WTC11 (cell line): ENCODE results near the gene PPP1R3F. TPM values are rescaled to one million over a fixed set of nuclear protein-coding genes. Genes with fewer than 3 reads are reported as not detected.

Source experiments
- ATAC-seq: fragments of 200-7000 bp; cut with Tn5 transposase; 2 replicates; pipeline ENCODE4 v1.10.0; 2021; ENCODE audit warnings: mild to moderate bottlenecking, moderate library complexity
- CTCF ChIA-PET: fragments of 300-600 bp; sonication (Branson Sonifier 250); formaldehyde crosslinking; loops from one replicate; lab custom pipeline; 2021; ENCODE audit warnings: antibody characterized with exemption; lab: Charles Lee
- POLR2A ChIA-PET: fragments of 350-600 bp; sonication (Branson Sonifier 250); formaldehyde crosslinking; loops from one replicate; lab custom pipeline; 2021; ENCODE audit warnings: antibody characterized with exemption; lab: Charles Lee
- DNase-seq: peaks from one replicate; pipeline ENCODE4 v3.0.0; 2021; ENCODE audit warnings: low spot score
- H3K27ac Mint-ChIP-seq: 2 replicates; pipeline ENCODE4 v1.8.0; 2021; ENCODE audit warnings: mixed read lengths
- H3K27me3 Mint-ChIP-seq: 2 replicates; pipeline ENCODE4 v1.8.0; 2021; ENCODE audit warnings: low read depth, mild to moderate bottlenecking, moderate library complexity, mixed read lengths
- H3K36me3 Mint-ChIP-seq: 2 replicates; pipeline ENCODE4 v1.8.0; 2021; ENCODE audit warnings: mixed read lengths
- H3K4me1 Mint-ChIP-seq: 2 replicates; pipeline ENCODE4 v1.8.0; 2022; ENCODE audit warnings: mixed read lengths
- H3K4me3 Mint-ChIP-seq: 2 replicates; pipeline ENCODE4 v1.8.0; 2021; ENCODE audit warnings: mild to moderate bottlenecking, moderate library complexity, mixed read lengths
- H3K9me3 Mint-ChIP-seq: 2 replicates; pipeline ENCODE4 v1.8.0; 2021; ENCODE audit warnings: mixed read lengths
- FOXJ3 ChIP-seq: sonication (generic); formaldehyde crosslinking; IDR thresholded peaks from 2 replicates; pipeline ENCODE4 v1.9.0; 2021; ENCODE audit warnings: missing genetic modification reagents, mild to moderate bottlenecking, borderline replicate concordance
- FOXP1 ChIP-seq: sonication (generic); formaldehyde crosslinking; IDR thresholded peaks from 2 replicates; pipeline ENCODE4 v1.8.0; 2022; ENCODE audit warnings: missing genetic modification reagents, mild to moderate bottlenecking, moderate library complexity, borderline replicate concordance
- MXD4 ChIP-seq: fragments of 250-450 bp; sonication (Bioruptor Pico); IDR thresholded peaks from 2 replicates; pipeline ENCODE4 v1.8.0; 2021; ENCODE audit warnings: mild to moderate bottlenecking, moderate library complexity, borderline replicate concordance
- MYBL2 ChIP-seq: sonication (generic); formaldehyde crosslinking; IDR thresholded peaks from 2 replicates; pipeline ENCODE4 v1.8.1; 2023; ENCODE audit warnings: mild to moderate bottlenecking, moderate library complexity, missing genetic modification reagents
- NR2C2 ChIP-seq: sonication (generic); formaldehyde crosslinking; IDR thresholded peaks from 2 replicates; pipeline ENCODE4 v1.8.0; 2022; ENCODE audit warnings: mild to moderate bottlenecking, missing genetic modification reagents
- OVOL2 ChIP-seq: fragments of 250-450 bp; sonication (Bioruptor Pico); IDR thresholded peaks from 2 replicates; pipeline ENCODE4 v1.9.0; 2021; ENCODE audit warnings: mild to moderate bottlenecking, borderline replicate concordance
- SOX15 ChIP-seq: fragments of 250-450 bp; sonication (Bioruptor Pico); IDR thresholded peaks from 2 replicates; pipeline ENCODE4 v1.9.0; 2021; ENCODE audit warnings: mild to moderate bottlenecking
- TCF7 ChIP-seq: sonication (generic); formaldehyde crosslinking; IDR thresholded peaks from 2 replicates; pipeline ENCODE4 v1.8.0; 2022; ENCODE audit warnings: mild to moderate bottlenecking, low read depth, missing genetic modification reagents, moderate library complexity
- ZNF121 ChIP-seq: sonication (generic); formaldehyde crosslinking; IDR thresholded peaks from 2 replicates; pipeline ENCODE4 v1.8.0; 2023; ENCODE audit warnings: missing genetic modification reagents
- total RNA-seq: library from RNA; stranded (reverse); gene quantifications from 3 replicates; pipeline ENCODE4 v1.2.3, GENCODE V29; 2021
- TF ChIP-seq, protein P1 (sequence below): sonication (generic); formaldehyde crosslinking; IDR thresholded peaks from 2 replicates; pipeline ENCODE4 v1.8.1; 2023; ENCODE audit warnings: mild to moderate bottlenecking, missing genetic modification reagents, borderline replicate concordance
- TF ChIP-seq, protein P2 (sequence below): sonication (generic); formaldehyde crosslinking; conservative IDR thresholded peaks from 2 replicates; pipeline ENCODE4 v1.8.1; 2023; ENCODE audit warnings: mild to moderate bottlenecking, low read depth, missing genetic modification reagents, moderate library complexity
- TF ChIP-seq, protein P3 (sequence below): fragments of 250-450 bp; sonication (Bioruptor Pico); IDR thresholded peaks from 2 replicates; pipeline ENCODE4 v1.9.0; 2021; ENCODE audit warnings: mild to moderate bottlenecking, borderline replicate concordance
- TF ChIP-seq, protein P4 (sequence below): fragments of 250-450 bp; sonication (Bioruptor Pico); IDR thresholded peaks from 2 replicates; pipeline ENCODE4 v1.9.0; 2021; ENCODE audit warnings: mild to moderate bottlenecking

PPP1R3F gene
- total RNA-seq, 1 experiment from 2014 or later: 7.0 TPM

DNA sequence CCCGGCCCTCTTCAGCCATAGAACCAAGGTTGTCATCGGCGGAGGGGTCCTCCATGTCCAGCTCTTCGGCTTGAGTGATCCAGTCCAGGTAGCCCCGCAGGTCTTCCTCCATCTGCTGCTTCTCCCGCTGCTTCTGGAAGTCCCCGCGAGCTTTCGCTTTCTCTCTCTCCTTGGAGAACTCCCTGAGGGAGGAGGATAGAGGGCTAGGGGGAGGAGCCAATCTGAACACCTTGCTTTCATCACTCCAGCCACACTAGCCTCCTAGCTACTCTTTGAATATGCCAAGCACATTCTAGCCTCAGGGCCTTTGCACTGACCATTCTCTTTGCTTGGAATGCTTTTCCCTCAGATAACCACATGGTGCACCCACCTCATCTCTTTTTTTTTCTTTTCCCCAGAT, 42.6 kb upstream of the PPP1R3F start:
- H3K27me3 Mint-ChIP-seq: peaks cover 20% of the 10 kb centered on the region
- no peak for DNase-seq
- ChIA-PET CTCF (interaction anchor here (1.1 kb wide), 1 partner anchor 17 kb away, joined by 3 read pairs; no protein-coding TSS in a partner anchor), POLR2A (no interaction called here)
- H3K4me1 Mint-ChIP-seq: peaks cover 10% of the 10 kb centered on the region
- no peak overlapping the region for H3K4me3 Mint-ChIP-seq
- TF ChIP-seq, protein P1, sequence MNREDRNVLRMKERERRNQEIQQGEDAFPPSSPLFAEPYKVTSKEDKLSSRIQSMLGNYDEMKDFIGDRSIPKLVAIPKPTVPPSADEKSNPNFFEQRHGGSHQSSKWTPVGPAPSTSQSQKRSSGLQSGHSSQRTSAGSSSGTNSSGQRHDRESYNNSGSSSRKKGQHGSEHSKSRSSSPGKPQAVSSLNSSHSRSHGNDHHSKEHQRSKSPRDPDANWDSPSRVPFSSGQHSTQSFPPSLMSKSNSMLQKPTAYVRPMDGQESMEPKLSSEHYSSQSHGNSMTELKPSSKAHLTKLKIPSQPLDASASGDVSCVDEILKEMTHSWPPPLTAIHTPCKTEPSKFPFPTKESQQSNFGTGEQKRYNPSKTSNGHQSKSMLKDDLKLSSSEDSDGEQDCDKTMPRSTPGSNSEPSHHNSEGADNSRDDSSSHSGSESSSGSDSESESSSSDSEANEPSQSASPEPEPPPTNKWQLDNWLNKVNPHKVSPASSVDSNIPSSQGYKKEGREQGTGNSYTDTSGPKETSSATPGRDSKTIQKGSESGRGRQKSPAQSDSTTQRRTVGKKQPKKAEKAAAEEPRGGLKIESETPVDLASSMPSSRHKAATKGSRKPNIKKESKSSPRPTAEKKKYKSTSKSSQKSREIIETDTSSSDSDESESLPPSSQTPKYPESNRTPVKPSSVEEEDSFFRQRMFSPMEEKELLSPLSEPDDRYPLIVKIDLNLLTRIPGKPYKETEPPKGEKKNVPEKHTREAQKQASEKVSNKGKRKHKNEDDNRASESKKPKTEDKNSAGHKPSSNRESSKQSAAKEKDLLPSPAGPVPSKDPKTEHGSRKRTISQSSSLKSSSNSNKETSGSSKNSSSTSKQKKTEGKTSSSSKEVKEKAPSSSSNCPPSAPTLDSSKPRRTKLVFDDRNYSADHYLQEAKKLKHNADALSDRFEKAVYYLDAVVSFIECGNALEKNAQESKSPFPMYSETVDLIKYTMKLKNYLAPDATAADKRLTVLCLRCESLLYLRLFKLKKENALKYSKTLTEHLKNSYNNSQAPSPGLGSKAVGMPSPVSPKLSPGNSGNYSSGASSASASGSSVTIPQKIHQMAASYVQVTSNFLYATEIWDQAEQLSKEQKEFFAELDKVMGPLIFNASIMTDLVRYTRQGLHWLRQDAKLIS (CRISPR knock-in tag): no peak
- TF ChIP-seq, protein P2, sequence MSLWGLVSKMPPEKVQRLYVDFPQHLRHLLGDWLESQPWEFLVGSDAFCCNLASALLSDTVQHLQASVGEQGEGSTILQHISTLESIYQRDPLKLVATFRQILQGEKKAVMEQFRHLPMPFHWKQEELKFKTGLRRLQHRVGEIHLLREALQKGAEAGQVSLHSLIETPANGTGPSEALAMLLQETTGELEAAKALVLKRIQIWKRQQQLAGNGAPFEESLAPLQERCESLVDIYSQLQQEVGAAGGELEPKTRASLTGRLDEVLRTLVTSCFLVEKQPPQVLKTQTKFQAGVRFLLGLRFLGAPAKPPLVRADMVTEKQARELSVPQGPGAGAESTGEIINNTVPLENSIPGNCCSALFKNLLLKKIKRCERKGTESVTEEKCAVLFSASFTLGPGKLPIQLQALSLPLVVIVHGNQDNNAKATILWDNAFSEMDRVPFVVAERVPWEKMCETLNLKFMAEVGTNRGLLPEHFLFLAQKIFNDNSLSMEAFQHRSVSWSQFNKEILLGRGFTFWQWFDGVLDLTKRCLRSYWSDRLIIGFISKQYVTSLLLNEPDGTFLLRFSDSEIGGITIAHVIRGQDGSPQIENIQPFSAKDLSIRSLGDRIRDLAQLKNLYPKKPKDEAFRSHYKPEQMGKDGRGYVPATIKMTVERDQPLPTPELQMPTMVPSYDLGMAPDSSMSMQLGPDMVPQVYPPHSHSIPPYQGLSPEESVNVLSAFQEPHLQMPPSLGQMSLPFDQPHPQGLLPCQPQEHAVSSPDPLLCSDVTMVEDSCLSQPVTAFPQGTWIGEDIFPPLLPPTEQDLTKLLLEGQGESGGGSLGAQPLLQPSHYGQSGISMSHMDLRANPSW (CRISPR knock-in tag): no peak
- TF ChIP-seq, protein P3, sequence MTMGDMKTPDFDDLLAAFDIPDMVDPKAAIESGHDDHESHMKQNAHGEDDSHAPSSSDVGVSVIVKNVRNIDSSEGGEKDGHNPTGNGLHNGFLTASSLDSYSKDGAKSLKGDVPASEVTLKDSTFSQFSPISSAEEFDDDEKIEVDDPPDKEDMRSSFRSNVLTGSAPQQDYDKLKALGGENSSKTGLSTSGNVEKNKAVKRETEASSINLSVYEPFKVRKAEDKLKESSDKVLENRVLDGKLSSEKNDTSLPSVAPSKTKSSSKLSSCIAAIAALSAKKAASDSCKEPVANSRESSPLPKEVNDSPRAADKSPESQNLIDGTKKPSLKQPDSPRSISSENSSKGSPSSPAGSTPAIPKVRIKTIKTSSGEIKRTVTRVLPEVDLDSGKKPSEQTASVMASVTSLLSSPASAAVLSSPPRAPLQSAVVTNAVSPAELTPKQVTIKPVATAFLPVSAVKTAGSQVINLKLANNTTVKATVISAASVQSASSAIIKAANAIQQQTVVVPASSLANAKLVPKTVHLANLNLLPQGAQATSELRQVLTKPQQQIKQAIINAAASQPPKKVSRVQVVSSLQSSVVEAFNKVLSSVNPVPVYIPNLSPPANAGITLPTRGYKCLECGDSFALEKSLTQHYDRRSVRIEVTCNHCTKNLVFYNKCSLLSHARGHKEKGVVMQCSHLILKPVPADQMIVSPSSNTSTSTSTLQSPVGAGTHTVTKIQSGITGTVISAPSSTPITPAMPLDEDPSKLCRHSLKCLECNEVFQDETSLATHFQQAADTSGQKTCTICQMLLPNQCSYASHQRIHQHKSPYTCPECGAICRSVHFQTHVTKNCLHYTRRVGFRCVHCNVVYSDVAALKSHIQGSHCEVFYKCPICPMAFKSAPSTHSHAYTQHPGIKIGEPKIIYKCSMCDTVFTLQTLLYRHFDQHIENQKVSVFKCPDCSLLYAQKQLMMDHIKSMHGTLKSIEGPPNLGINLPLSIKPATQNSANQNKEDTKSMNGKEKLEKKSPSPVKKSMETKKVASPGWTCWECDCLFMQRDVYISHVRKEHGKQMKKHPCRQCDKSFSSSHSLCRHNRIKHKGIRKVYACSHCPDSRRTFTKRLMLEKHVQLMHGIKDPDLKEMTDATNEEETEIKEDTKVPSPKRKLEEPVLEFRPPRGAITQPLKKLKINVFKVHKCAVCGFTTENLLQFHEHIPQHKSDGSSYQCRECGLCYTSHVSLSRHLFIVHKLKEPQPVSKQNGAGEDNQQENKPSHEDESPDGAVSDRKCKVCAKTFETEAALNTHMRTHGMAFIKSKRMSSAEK (CRISPR knock-in tag): no peak
- TF ChIP-seq MXD4 (CRISPR knock-in tag) (no peak), MYBL2 (CRISPR knock-in tag) (no peak), NR2C2 (CRISPR knock-in tag) (no peak), ZNF121 (CRISPR knock-in tag) (no peak), SOX15 (no peak), TCF7 (CRISPR knock-in tag) (no peak), FOXP1 (CRISPR knock-in tag) (no peak), FOXJ3 (CRISPR knock-in tag) (no peak), OVOL2 (CRISPR knock-in tag) (no peak)
- TF ChIP-seq, protein P4, sequence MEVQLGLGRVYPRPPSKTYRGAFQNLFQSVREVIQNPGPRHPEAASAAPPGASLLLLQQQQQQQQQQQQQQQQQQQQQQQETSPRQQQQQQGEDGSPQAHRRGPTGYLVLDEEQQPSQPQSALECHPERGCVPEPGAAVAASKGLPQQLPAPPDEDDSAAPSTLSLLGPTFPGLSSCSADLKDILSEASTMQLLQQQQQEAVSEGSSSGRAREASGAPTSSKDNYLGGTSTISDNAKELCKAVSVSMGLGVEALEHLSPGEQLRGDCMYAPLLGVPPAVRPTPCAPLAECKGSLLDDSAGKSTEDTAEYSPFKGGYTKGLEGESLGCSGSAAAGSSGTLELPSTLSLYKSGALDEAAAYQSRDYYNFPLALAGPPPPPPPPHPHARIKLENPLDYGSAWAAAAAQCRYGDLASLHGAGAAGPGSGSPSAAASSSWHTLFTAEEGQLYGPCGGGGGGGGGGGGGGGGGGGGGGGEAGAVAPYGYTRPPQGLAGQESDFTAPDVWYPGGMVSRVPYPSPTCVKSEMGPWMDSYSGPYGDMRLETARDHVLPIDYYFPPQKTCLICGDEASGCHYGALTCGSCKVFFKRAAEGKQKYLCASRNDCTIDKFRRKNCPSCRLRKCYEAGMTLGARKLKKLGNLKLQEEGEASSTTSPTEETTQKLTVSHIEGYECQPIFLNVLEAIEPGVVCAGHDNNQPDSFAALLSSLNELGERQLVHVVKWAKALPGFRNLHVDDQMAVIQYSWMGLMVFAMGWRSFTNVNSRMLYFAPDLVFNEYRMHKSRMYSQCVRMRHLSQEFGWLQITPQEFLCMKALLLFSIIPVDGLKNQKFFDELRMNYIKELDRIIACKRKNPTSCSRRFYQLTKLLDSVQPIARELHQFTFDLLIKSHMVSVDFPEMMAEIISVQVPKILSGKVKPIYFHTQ (CRISPR knock-in tag): no peak
- H3K9me3 Mint-ChIP-seq: no peaks in the 10 kb centered on the region
- no peak overlapping the region for H3K27ac Mint-ChIP-seq
- ATAC-seq: no peak
- H3K36me3 Mint-ChIP-seq: no peaks in the 10 kb centered on the region
